Muscle layer of colon (tissue), 2 donors: ENCODE data around the gene GPT2.

Experiments used
- H3K27ac ChIP-seq: one replicate; pipeline ENCODE4 v1.7.0; 2013; ENCODE audit warnings: low read depth, mild to moderate bottlenecking, low read length, moderate library complexity
- H3K27me3 ChIP-seq, 2 donors: one replicate each; pipeline ENCODE4 v1.7.0; 2013; ENCODE audit warnings: low read length in 2 of 2, mild to moderate bottlenecking in 2 of 2; ENCODE audit not compliant: insufficient read depth in 2 of 2, control insufficient read depth in 1 of 2
- H3K36me3 ChIP-seq: one replicate; pipeline ENCODE4 v1.7.0; 2013; ENCODE audit warnings: mild to moderate bottlenecking, low read length; ENCODE audit not compliant: insufficient read depth
- H3K4me1 ChIP-seq: one replicate; pipeline ENCODE4 v1.7.0; 2013; ENCODE audit warnings: mild to moderate bottlenecking, low read length; ENCODE audit not compliant: insufficient read depth
- H3K4me3 ChIP-seq, 2 donors: one replicate each; pipeline ENCODE4 v1.7.0; 2013; ENCODE audit warnings: low read length in 2 of 2, low read depth in 1 of 2, mild to moderate bottlenecking in 1 of 2, moderate library complexity in 1 of 2
- H3K9ac ChIP-seq: one replicate; pipeline ENCODE4 v1.7.0; 2013; ENCODE audit warnings: low read length
- H3K9me3 ChIP-seq: one replicate; pipeline ENCODE4 v1.7.0; 2013; ENCODE audit warnings: mild to moderate bottlenecking, low read length
- donor health status: abdominal sarcoma.
- donor health status: Adenocarcinoma of cecum.

GPT2 gene

GRCh38 chr16:46889942-46890300, 5.8 kb downstream of the GPT2 start:
- H3K36me3 ChIP-seq: no peaks in the 10 kb centered on the region
- peaks cover 12% of the 10 kb centered on the region for H3K4me1 ChIP-seq
- no peak overlapping the region for H3K4me3 ChIP-seq
- H3K27ac ChIP-seq: no peak overlapping the region
- H3K27me3 ChIP-seq: no peaks in the 10 kb centered on the region
- H3K9me3 ChIP-seq: no peaks in the 10 kb centered on the region
- no peak overlapping the region for H3K9ac ChIP-seq

- H3K4me3 ChIP-seq: no peak overlapping the region
- H3K9me3 ChIP-seq: no peaks in the 10 kb centered on the region
- H3K9ac ChIP-seq: no peak overlapping the region
- peaks cover 8% of the 10 kb centered on the region for H3K4me1 ChIP-seq
- H3K27ac ChIP-seq: no peak overlapping the region
- H3K36me3 ChIP-seq: no peaks in the 10 kb centered on the region
- H3K27me3 ChIP-seq: no peaks in the 10 kb centered on the region
These were observed 7.7 kb downstream of the GPT2 start for GRCh38 chr16:46891910-46892309.

GRCh38 chr16:46894036-46894672, 10.0 kb downstream of the GPT2 start:
- H3K27me3 ChIP-seq: no peaks in the 10 kb centered on the region
- H3K4me1 ChIP-seq: peaks cover 8% of the 10 kb centered on the region
- no peaks in the 10 kb centered on the region for H3K36me3 ChIP-seq
- H3K9ac ChIP-seq: no peak overlapping the region
- no peaks in the 10 kb centered on the region for H3K9me3 ChIP-seq
- H3K27ac ChIP-seq: no peak overlapping the region
- H3K4me3 ChIP-seq: no peak overlapping the region

GRCh38 chr16:46895399-46896313, 11.5 kb downstream of the GPT2 start:
- H3K4me1 ChIP-seq: peaks cover 8% of the 10 kb centered on the region
- H3K9ac ChIP-seq: no peak overlapping the region
- no peak overlapping the region for H3K27ac ChIP-seq
- no peaks in the 10 kb centered on the region for H3K9me3 ChIP-seq
- no peak overlapping the region for H3K4me3 ChIP-seq
- H3K27me3 ChIP-seq: no peaks in the 10 kb centered on the region
- H3K36me3 ChIP-seq: no peaks in the 10 kb centered on the region

GRCh38 chr16:46896314-46896968, 12.3 kb downstream of the GPT2 start:
- Histone ChIP-seq H3K9me3 (no peaks in the 10 kb centered on the region), H3K27ac (no peak overlapping the region), H3K27me3 (no peaks in the 10 kb centered on the region), H3K9ac (no peak overlapping the region), H3K36me3 (no peaks in the 10 kb centered on the region), H3K4me1 (peaks cover 8% of the 10 kb centered on the region), H3K4me3 (no peak overlapping the region)

- no peak overlapping the region for H3K27ac ChIP-seq
These were observed 13.3 kb downstream of the GPT2 start for GRCh38 chr16:46897471-46897870.

GRCh38 chr16:46898006-46898405, 13.8 kb downstream of the GPT2 start:
- Histone ChIP-seq H3K9me3 (no peaks in the 10 kb centered on the region), H3K27me3 (no peaks in the 10 kb centered on the region), H3K27ac (no peak overlapping the region), H3K9ac (no peak overlapping the region), H3K36me3 (no peaks in the 10 kb centered on the region), H3K4me3 (no peak overlapping the region), H3K4me1 (peaks cover 8% of the 10 kb centered on the region)

More at GRCh38 chr16:46897471-46897870, 13.3 kb downstream of the GPT2 start:
- no peaks in the 10 kb centered on the region for H3K36me3 ChIP-seq
- no peaks in the 10 kb centered on the region for H3K27me3 ChIP-seq
- H3K9me3 ChIP-seq: no peaks in the 10 kb centered on the region
- H3K9ac ChIP-seq: no peak overlapping the region
- peaks cover 8% of the 10 kb centered on the region for H3K4me1 ChIP-seq
- no peak overlapping the region for H3K4me3 ChIP-seq

- H3K9ac ChIP-seq: no peak overlapping the region
- H3K4me3 ChIP-seq: no peak overlapping the region
- H3K9me3 ChIP-seq: no peaks in the 10 kb centered on the region
- H3K27ac ChIP-seq: no peak overlapping the region
- H3K4me1 ChIP-seq: no peaks in the 10 kb centered on the region
- H3K36me3 ChIP-seq: no peaks in the 10 kb centered on the region
- no peaks in the 10 kb centered on the region for H3K27me3 ChIP-seq
These were observed 15.4 kb downstream of the GPT2 start for GRCh38 chr16:46899443-46900143.

- Histone ChIP-seq H3K9ac (no peak overlapping the region), H3K27ac (no peak overlapping the region), H3K4me3 (no peak overlapping the region), H3K36me3 (no peaks in the 10 kb centered on the region), H3K9me3 (no peaks in the 10 kb centered on the region), H3K27me3 (no peaks in the 10 kb centered on the region), H3K4me1 (no peaks in the 10 kb centered on the region)
These were observed 16.5 kb downstream of the GPT2 start for GRCh38 chr16:46900455-46901235.

GRCh38 chr16:46901709-46902108, 17.5 kb downstream of the GPT2 start:
- H3K9ac ChIP-seq: no peak overlapping the region
- no peak overlapping the region for H3K27ac ChIP-seq
- H3K27me3 ChIP-seq: no peaks in the 10 kb centered on the region
- H3K9me3 ChIP-seq: no peaks in the 10 kb centered on the region
- H3K36me3 ChIP-seq: no peaks in the 10 kb centered on the region
- no peak overlapping the region for H3K4me3 ChIP-seq
- no peaks in the 10 kb centered on the region for H3K4me1 ChIP-seq
